ENCODE results near the gene ZNF587B.
"Not testable (repeated sequence)": the region's sequence is repeated elsewhere in the genome, so short reads cannot be mapped to it uniquely, and the experiment has no call there.

DNA sequence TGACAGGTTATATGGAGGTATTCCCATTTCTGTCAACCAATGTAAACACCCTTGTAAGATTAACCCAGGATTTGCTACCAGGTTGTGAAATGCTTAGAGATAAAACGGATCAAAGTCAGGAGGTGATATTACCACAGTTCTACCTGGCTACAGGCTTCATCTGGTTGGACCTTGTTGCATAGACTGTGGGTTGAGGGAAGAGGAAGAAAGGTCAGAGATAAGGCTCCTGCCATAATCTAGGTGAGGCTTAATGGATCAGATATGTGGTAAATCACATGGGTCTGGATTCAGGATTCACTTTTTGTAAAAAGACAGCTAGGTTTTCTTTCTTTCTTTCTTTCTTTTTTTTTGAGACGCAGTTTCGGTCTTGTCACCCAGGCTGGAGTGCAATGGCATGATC is 8.6 kb upstream of the ZNF587B start:
- TF ChIP-seq, protein P1, sequence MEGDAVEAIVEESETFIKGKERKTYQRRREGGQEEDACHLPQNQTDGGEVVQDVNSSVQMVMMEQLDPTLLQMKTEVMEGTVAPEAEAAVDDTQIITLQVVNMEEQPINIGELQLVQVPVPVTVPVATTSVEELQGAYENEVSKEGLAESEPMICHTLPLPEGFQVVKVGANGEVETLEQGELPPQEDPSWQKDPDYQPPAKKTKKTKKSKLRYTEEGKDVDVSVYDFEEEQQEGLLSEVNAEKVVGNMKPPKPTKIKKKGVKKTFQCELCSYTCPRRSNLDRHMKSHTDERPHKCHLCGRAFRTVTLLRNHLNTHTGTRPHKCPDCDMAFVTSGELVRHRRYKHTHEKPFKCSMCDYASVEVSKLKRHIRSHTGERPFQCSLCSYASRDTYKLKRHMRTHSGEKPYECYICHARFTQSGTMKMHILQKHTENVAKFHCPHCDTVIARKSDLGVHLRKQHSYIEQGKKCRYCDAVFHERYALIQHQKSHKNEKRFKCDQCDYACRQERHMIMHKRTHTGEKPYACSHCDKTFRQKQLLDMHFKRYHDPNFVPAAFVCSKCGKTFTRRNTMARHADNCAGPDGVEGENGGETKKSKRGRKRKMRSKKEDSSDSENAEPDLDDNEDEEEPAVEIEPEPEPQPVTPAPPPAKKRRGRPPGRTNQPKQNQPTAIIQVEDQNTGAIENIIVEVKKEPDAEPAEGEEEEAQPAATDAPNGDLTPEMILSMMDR (IDR thresholded peaks at IDR 0.05; ENCODE audit: low read length): not testable (repeated sequence)
- not testable (repeated sequence) for TF ChIP-seq EZH2 (IDR thresholded peaks at IDR 0.05; ENCODE audit: borderline replicate concordance, low read length)
